Measurements from ENCODE around the gene BEX1.
"Not testable (repeated sequence)": the region's sequence is repeated elsewhere in the genome, so short reads cannot be mapped to it uniquely, and the experiment has no call there.

Gene BEX1

DNA sequence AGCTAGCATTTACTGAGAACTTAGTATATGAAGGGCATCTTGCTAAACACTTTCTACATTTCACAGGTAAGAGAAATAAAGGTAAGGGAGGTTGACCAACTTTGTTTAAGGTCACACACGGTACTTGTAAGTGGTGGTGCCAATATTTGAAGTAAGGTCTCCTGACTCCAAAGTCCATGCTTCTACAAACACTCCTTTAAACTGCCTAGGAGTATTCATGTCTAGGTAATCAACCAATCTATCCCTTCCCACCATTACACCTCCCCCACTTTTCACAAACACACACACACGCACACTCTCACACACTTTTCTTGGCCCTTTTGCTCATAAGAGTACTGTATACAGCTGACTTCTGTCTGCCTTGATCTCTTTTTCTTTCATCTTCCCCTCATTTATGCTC is 7.1 kb downstream of the BEX1 start:
- TF ChIP-seq, protein P1, sequence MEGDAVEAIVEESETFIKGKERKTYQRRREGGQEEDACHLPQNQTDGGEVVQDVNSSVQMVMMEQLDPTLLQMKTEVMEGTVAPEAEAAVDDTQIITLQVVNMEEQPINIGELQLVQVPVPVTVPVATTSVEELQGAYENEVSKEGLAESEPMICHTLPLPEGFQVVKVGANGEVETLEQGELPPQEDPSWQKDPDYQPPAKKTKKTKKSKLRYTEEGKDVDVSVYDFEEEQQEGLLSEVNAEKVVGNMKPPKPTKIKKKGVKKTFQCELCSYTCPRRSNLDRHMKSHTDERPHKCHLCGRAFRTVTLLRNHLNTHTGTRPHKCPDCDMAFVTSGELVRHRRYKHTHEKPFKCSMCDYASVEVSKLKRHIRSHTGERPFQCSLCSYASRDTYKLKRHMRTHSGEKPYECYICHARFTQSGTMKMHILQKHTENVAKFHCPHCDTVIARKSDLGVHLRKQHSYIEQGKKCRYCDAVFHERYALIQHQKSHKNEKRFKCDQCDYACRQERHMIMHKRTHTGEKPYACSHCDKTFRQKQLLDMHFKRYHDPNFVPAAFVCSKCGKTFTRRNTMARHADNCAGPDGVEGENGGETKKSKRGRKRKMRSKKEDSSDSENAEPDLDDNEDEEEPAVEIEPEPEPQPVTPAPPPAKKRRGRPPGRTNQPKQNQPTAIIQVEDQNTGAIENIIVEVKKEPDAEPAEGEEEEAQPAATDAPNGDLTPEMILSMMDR (IDR thresholded peaks at IDR 0.05; ENCODE audit: low read depth, low read length, missing control alignments), result no peak
- H3K4me3 ChIP-seq (replicated peaks; ENCODE audit: low read depth, low read length), result no peak overlapping the region
- no peak for DNase-seq (ENCODE audit: extremely low read depth, low read depth)

DNA sequence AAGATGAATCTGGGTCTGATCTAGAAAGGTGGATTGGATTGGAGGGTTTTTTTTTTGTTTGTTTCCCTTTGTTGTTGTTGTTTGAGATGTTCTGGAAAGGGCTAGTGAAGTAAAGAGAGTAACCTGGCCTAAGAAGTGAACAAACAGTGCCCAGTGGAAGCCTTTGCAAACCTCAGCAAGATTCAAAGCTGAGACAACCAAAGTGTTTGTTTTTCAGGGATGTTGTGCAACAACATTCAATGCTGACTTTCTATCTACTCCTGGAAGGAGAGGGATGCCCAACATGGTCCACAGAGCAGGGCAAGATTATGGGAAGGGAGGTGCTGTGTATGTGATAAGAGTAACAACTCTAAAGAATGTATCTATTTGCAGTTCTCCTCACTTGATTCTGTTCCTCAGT is 11.3 kb downstream of the BEX1 start:
- TF ChIP-seq, protein P1 (IDR thresholded peaks at IDR 0.05; ENCODE audit: low read depth, low read length, missing control alignments), result no peak
- H3K4me3 ChIP-seq (replicated peaks; ENCODE audit: low read depth, low read length), result no peak overlapping the region
- no peak for DNase-seq (ENCODE audit: extremely low read depth, low read depth)

DNA sequence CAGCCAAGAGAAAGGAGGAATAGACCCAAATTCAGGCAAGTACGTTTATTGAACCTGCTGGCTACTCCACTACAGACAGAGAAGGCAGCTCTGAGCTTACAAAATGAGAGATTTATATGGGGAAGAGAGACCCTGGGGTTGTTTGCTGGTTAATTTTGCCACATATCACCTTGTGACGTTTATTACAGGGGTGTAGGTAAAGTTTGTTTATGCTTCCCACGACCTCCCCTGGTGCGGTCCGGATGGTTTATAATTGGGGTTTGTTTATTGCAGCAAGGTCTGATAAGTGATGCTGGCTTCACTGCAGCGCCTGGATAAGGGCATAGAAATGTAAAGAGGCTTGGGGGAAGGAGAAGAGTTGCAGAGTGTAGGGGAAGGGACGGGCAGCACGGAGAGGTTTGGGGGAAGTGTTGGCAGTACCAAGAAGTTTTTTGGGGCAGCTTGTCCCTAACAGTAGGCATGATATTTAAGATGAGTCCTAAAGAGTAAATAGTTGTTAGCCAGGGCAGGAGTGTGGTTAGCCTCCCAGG is 12.6 kb downstream of the BEX1 start:
- no peak for DNase-seq (ENCODE audit: extremely low read depth, low read depth)
- no peak overlapping the region for H3K4me3 ChIP-seq (replicated peaks; ENCODE audit: low read depth, low read length)
- TF ChIP-seq, protein P1 (IDR thresholded peaks at IDR 0.05; ENCODE audit: low read depth, low read length, missing control alignments), result no peak

DNA sequence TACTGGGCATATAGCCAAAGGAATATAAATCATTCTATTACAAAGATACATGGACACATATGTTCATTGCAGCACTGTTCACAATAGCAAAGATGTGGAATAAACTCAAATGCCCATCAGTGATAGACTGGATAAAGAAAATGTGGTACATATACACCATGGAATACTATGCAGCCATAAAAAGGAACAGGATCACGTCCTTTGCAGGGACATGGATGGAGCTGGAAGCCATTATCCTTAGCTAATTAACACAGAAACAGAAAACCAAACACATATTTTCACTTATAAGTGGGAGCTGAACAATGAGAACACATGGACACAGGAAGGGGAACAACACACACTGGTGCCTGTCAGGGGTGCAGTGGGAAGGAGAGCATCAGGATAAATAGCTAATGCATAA is 30.6 kb downstream of the BEX1 start:
- H3K4me3 ChIP-seq (replicated peaks; ENCODE audit: low read depth, low read length); DNase-seq (ENCODE audit: extremely low read depth, low read depth): not testable (repeated sequence)

DNA sequence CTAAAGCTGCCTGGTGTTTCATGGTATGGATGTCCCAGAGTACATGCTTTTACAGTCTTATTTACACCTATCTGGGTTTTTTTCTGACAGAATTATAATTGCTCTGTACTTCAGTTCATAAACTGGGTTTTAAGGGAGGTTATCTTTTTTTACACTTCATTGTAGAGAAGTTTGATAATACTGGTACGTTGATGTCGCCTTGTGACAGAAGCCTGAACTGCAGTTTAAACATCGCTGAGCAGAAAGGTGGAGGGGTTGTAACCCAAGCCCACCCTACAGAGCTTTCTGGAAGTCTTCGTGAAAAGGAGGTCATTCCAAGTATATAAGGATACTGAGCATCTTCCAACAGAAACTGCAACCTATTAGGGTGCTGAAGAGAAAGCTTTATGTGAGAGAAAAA is 46.4 kb downstream of the BEX1 start:
- no peak overlapping the region for H3K4me3 ChIP-seq (replicated peaks; ENCODE audit: low read depth, low read length)
- TF ChIP-seq, protein P1 (IDR thresholded peaks at IDR 0.05; ENCODE audit: low read depth, low read length, missing control alignments), result no peak
- DNase-seq (ENCODE audit: extremely low read depth, low read depth), result no peak

DNA sequence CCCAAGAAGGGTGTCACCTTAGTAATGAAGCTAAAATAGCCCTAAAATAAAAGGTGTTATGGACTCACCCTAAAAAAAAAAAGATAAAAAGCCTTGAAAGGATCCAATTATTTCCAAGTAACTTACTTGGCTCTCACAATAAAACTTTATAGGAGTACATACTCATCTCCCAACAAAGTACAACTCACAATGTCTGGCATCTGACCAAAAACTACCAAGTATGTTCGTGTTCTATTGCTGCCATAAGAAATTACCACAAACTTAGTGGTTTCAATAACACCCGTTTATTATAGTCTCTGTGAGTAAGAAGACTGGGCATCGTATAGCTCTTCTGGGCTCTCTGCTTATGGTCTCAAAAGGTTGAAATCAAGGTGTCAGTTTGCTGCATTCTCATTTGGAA is 51.0 kb downstream of the BEX1 start:
- TF ChIP-seq, protein P1 (IDR thresholded peaks at IDR 0.05; ENCODE audit: low read depth, low read length, missing control alignments), result no peak
- DNase-seq (ENCODE audit: extremely low read depth, low read depth), result no peak
- no peak overlapping the region for H3K4me3 ChIP-seq (replicated peaks; ENCODE audit: low read depth, low read length)

Measured in HFF-Myc (cell line).